Thyroid gland (tissue), 4 donors: Measurements from ENCODE around the gene LRRC18. TPM values are rescaled to one million over a fixed set of nuclear protein-coding genes. Genes with fewer than 3 reads are reported as not detected.

Experiments
- DNase-seq, 2 donors: peaks; one replicate each; pipeline ENCODE4 v3.0.0-alpha.2; 2019
- H3K27ac ChIP-seq, 3 donors: fragments of 200-600 bp; sonication (generic); 1 replicate in 2 of 3; 2 replicates in 1 of 3; pipeline ENCODE4 v1.5.1; 2016 to 2019; ENCODE audit warnings: mild to moderate bottlenecking in 1 of 3, moderate library complexity in 1 of 3
- H3K27me3 ChIP-seq: fragments of 200-600 bp; sonication (generic); one replicate; pipeline ENCODE4 v1.5.1; 2019
- H3K36me3 ChIP-seq, 2 donors: fragments of 200-600 bp; sonication (generic); one replicate each; pipeline ENCODE4 v1.5.1; 2016 to 2019
- H3K4me1 ChIP-seq, 2 donors: fragments of 200-600 bp; sonication (generic); one replicate each; pipeline ENCODE4 v1.5.1; 2017 to 2019
- H3K4me3 ChIP-seq, 3 donors: fragments of 200-600 bp; sonication (generic); replicated peaks in 1 of 3; 1 replicate in 2 of 3; 2 replicates in 1 of 3; pipeline ENCODE4 v1.5.1; 2016; ENCODE audit warnings: mild to moderate bottlenecking in 1 of 3
- H3K9me3 ChIP-seq: fragments of 200-600 bp; sonication (generic); one replicate; pipeline ENCODE4 v1.5.1; 2017
- CTCF ChIP-seq, 6 experiments: fragments of 200-600 bp in 3 of 6; fragments of 450-650 bp in 3 of 6; sonication (generic) in 3 of 6; IDR thresholded peaks; one replicate each; pipeline ENCODE4 v1.5.1; 2016 to 2019; ENCODE audit warnings: antibody characterized with exemption in 6 of 6, mild to moderate bottlenecking in 2 of 6, inconsistent platforms in 1 of 6, moderate library complexity in 1 of 6
- POLR2A ChIP-seq, 2 donors: fragments of 450-650 bp; IDR thresholded peaks; one replicate each; pipeline ENCODE4 v1.6.1; 2017; ENCODE audit warnings: antibody characterized with exemption in 2 of 2, mild to moderate bottlenecking in 2 of 2, moderate library complexity in 1 of 2
- WGBS, 2 donors: methylation state at CpG; one replicate each; pipeline ENCODE4 v1.1.5; 2017; 5-methylcytosine and 5-hydroxymethylcytosine counted together
- intact Hi-C: fragments of 100-400 bp; cut with DNase I; formaldehyde crosslinking; loops from one replicate; pipeline ENCODE4 v1.15.1; 2023
- total RNA-seq, 4 donors: library from RNA; depleted of rRNA; stranded (reverse); fragments of >200 nt; gene quantifications; one replicate each; pipeline ENCODE4 v1.2.3, GENCODE V29; 2016

Gene LRRC18
- total RNA-seq, 4 donors from 2014 or later = not detected

GRCh38 chr10:48970654-48971053 is 31.0 kb upstream of the LRRC18 start:
- TF ChIP-seq POLR2A (IDR thresholded peaks at IDR 0.05) = no peak
- TF ChIP-seq CTCF (IDR thresholded peaks at IDR 0.05) = no peak
- Histone ChIP-seq H3K4me1 (no peaks in the 10 kb centered on the region), H3K4me3 (no peak overlapping the region), H3K36me3 (no peaks in the 10 kb centered on the region), H3K27me3 (no peaks in the 10 kb centered on the region), H3K9me3 (no peaks in the 10 kb centered on the region), H3K27ac (no peak overlapping the region)
- intact Hi-C loops = no loop called here
- no peak for DNase-seq
- 91 to 94% methylated on average over 4 of the region's 4 CpGs for WGBS, 2 donors

DNA sequence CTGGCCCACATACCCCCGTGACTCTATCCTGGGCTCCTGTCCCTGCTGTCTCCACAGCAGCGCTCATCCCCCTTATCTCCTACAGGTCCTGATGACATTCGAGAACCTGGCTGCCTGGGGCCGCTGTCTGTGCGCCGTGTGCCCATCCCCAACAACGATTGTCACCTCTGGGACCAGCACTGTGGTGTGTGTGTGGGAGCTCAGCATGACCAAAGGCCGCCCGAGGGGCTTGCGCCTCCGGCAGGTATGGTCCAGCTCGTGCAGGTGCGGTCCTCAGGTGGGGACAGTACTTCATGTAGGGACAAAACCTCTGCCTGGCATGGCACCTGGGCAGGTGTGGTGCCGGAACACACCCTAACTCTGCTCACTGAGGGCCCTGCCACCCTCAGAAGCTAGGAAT is 30.4 kb upstream of the LRRC18 start:
- H3K4me1 ChIP-seq = no peaks in the 10 kb centered on the region
- no peak overlapping the region for H3K27ac ChIP-seq
- intact Hi-C loops = no loop called here
- no peak overlapping the region for H3K4me3 ChIP-seq
- 96 to 97% methylated on average over 12 to 14 of the region's 14 CpGs for WGBS, 2 donors
- no peak for DNase-seq
- H3K27me3 ChIP-seq = no peaks in the 10 kb centered on the region
- H3K36me3 ChIP-seq = no peaks in the 10 kb centered on the region
- TF ChIP-seq POLR2A (IDR thresholded peaks at IDR 0.05) (no peak), CTCF (IDR thresholded peaks at IDR 0.05) (no peak)
- no peaks in the 10 kb centered on the region for H3K9me3 ChIP-seq

DNA sequence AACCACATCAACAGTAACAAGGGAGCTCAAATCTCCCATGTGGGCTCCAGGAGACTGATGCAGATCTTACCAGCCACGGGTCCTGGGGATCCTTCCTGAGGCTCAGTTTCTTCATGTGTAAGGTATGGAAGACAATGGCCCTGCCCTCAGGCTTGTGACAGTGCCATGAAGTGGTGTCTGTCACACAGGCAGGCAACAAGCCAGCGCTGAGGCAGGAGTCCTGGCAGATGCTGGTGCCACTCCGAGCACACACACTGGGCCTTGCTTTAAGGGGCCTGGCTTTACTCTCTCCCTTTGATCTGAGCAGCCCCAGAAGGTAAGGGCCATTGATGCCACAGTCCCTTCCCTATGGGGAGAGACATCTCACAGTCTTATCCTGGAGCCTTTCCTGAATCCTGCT is 28.4 kb upstream of the LRRC18 start:
- no peaks in the 10 kb centered on the region for H3K9me3 ChIP-seq
- 68 to 72% methylated on average over 2 to 3 of the region's 3 CpGs for WGBS, 2 donors
- TF ChIP-seq CTCF (IDR thresholded peaks at IDR 0.05) (no peak), POLR2A (IDR thresholded peaks at IDR 0.05) (no peak)
- H3K4me1 ChIP-seq = no peaks in the 10 kb centered on the region
- no peaks in the 10 kb centered on the region for H3K27me3 ChIP-seq
- H3K4me3 ChIP-seq = no peak overlapping the region
- intact Hi-C loops = no loop called here
- H3K36me3 ChIP-seq = no peaks in the 10 kb centered on the region
- no peak for DNase-seq
- no peak overlapping the region for H3K27ac ChIP-seq

DNA sequence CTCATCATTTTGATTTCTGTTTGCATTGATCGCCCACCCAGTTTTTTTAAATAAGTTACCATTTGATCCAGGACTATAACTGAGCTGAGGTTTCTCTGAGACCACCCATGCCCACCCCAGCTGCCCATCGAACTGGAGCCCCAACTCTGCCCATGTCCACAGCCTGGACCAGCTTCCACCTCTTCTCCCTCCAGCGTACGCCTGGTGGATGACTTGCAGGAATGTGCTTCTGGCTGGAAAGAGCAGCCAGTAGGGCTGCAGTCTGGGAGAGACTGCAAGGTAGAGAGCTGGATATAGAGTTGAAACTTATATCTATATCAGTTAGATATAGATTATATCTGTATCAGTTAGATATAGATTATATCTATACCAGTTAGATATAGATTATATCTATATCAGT is 25.8 kb upstream of the LRRC18 start:
- no peaks in the 10 kb centered on the region for H3K4me1 ChIP-seq
- H3K27ac ChIP-seq = no peak overlapping the region
- DNase-seq = no peak
- H3K36me3 ChIP-seq = no peaks in the 10 kb centered on the region
- no peaks in the 10 kb centered on the region for H3K27me3 ChIP-seq
- no peak for TF ChIP-seq POLR2A (IDR thresholded peaks at IDR 0.05)
- no peak for TF ChIP-seq CTCF (IDR thresholded peaks at IDR 0.05)
- intact Hi-C loops = no loop called here
- 88 to 94% methylated on average over 4 of the region's 4 CpGs for WGBS, 2 donors
- H3K9me3 ChIP-seq = no peaks in the 10 kb centered on the region
- H3K4me3 ChIP-seq = no peak overlapping the region

DNA sequence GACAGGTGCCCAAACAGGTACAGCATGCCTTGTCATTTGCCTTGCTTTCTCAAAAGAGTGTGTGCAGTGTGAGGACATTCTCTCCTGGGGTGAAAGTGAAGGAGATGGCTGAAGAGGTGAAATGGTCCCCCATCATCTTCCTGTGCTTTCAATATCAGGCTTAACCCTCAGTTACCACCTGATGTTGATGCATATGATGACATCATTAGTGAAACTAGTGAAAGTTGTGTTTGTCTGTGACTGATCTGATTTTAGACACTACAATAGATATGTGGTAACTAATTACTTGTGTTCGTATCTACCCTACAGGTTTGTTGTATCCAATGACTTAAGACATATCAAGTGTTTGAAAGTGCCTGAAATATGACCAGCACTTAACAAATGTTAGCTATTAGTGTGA is 24.4 kb upstream of the LRRC18 start:
- no peak overlapping the region for H3K4me3 ChIP-seq
- H3K9me3 ChIP-seq = no peaks in the 10 kb centered on the region
- no peaks in the 10 kb centered on the region for H3K36me3 ChIP-seq
- intact Hi-C loops = no loop called here
- no peaks in the 10 kb centered on the region for H3K27me3 ChIP-seq
- 93 to 100% methylated on average over 1 of the region's 1 CpG for WGBS, 2 donors
- TF ChIP-seq POLR2A (IDR thresholded peaks at IDR 0.05) (no peak), CTCF (IDR thresholded peaks at IDR 0.05) (no peak)
- H3K27ac ChIP-seq = no peak overlapping the region
- no peak for DNase-seq
- H3K4me1 ChIP-seq = no peaks in the 10 kb centered on the region
